Esophagus squamous epithelium (tissue), 5 donors: ENCODE results near the gene GAPDHS. TPM values are rescaled to one million over a fixed set of nuclear protein-coding genes. Genes with fewer than 3 reads are reported as not detected.
A peak's percentile ranks its signal among the peaks of the same experiment; 100 is the strongest.

Experiments
- DNase-seq: peaks from one replicate; lab custom pipeline; 2025; lab: John Stamatoyannopoulos, UW
- H3K27ac ChIP-seq, 4 donors: fragments of 200-600 bp; sonication (generic); one replicate each; pipeline ENCODE4 v1.5.1; 2016 to 2019; ENCODE audit warnings: mild to moderate bottlenecking in 1 of 4
- H3K27me3 ChIP-seq, 4 donors: fragments of 200-600 bp; sonication (generic); 1 replicate in 3 of 4; 2 replicates in 1 of 4; pipeline versions ENCODE4 v1.5.1 to v1.6.0; 2017 to 2021; ENCODE audit warnings: antibody characterized with exemption in 1 of 4
- H3K36me3 ChIP-seq, 3 donors: fragments of 200-600 bp; sonication (generic); one replicate each; pipeline ENCODE4 v1.5.1; 2016 to 2019
- H3K4me1 ChIP-seq, 3 donors: fragments of 200-600 bp; sonication (generic); one replicate each; pipeline ENCODE4 v1.5.1; 2017 to 2019
- H3K4me3 ChIP-seq, 4 donors: fragments of 200-600 bp; sonication (generic); 1 replicate in 3 of 4; 2 replicates in 1 of 4; pipeline ENCODE4 v1.5.1; 2016 to 2019; ENCODE audit warnings: mild to moderate bottlenecking in 2 of 4, moderate library complexity in 1 of 4
- H3K9me3 ChIP-seq, 3 donors: fragments of 200-600 bp; sonication (generic); one replicate each; pipeline ENCODE4 v1.5.1; 2016 to 2019
- CTCF ChIP-seq, 6 experiments: fragments of 450-650 bp in 4 of 6; fragments of 200-600 bp in 2 of 6; sonication (generic) in 2 of 6; IDR thresholded peaks; one replicate each; pipeline ENCODE4 v1.5.1; 2016 to 2019; ENCODE audit warnings: antibody characterized with exemption in 6 of 6, mild to moderate bottlenecking in 4 of 6, moderate library complexity in 4 of 6
- POLR2A ChIP-seq, 4 donors: fragments of 450-650 bp; IDR thresholded peaks; one replicate each; pipeline ENCODE4 v1.6.1; 2017; ENCODE audit warnings: antibody characterized with exemption in 4 of 4, mild to moderate bottlenecking in 4 of 4, moderate library complexity in 3 of 4
- WGBS, 2 donors: methylation state at CpG; one replicate each; pipeline ENCODE4 v1.1.5; 2018; 5-methylcytosine and 5-hydroxymethylcytosine counted together
- intact Hi-C: fragments of 100-400 bp; cut with DNase I; formaldehyde crosslinking; loops from one replicate; pipeline ENCODE4 v1.15.0; 2022
- total RNA-seq, 4 donors: library from RNA; depleted of rRNA; stranded (reverse); fragments of >200 nt; gene quantifications; one replicate each; pipeline ENCODE4 v1.1.0, GENCODE V29; 2016
- donor health status: DM: yes; HTN: yes; CAD: no.

The GAPDHS gene
- total RNA-seq, 4 donors from 2014 or later, result not detected

DNA sequence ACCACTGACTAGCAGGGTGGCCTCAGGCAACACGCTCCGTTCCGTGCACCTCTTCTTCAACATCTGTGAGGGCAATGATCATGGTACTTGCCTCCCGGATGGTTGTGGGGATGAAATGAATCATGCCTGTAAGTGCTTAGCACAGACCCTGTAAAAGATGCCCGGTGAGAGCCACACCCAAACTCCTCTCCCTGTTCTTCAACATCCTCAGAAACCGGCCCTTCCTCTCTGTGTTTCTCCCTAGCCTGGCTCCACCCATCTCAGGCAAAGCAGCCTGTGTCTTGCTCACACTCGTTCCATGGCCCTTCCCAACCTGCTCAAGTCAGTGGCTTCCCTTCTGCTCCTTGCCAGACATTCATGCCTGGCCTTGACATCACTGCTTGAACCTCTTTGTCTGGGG lies 14.0 kb upstream of the GAPDHS start:
- Histone ChIP-seq H3K36me3 (no peaks in the 10 kb centered on the region), H3K4me1 (peaks cover 0 to 18% (median 0%) of the 10 kb centered on the region in 3 donors), H3K9me3 (no peaks in the 10 kb centered on the region), H3K27ac (peak overlapping the region in 2 of 4 donors; percentile 38 to 75), H3K4me3 (no peak overlapping the region), H3K27me3 (peaks cover 0 to 22% (median 0%) of the 10 kb centered on the region in 4 donors)
- TF ChIP-seq CTCF (IDR thresholded peaks at IDR 0.05) (no peak), POLR2A (IDR thresholded peaks at IDR 0.05) (no peak)
- intact Hi-C loops, result no loop called here
- 30 to 33% methylated on average over 7 of the region's 7 CpGs for WGBS, 2 donors
- DNase-seq, result no peak

DNA sequence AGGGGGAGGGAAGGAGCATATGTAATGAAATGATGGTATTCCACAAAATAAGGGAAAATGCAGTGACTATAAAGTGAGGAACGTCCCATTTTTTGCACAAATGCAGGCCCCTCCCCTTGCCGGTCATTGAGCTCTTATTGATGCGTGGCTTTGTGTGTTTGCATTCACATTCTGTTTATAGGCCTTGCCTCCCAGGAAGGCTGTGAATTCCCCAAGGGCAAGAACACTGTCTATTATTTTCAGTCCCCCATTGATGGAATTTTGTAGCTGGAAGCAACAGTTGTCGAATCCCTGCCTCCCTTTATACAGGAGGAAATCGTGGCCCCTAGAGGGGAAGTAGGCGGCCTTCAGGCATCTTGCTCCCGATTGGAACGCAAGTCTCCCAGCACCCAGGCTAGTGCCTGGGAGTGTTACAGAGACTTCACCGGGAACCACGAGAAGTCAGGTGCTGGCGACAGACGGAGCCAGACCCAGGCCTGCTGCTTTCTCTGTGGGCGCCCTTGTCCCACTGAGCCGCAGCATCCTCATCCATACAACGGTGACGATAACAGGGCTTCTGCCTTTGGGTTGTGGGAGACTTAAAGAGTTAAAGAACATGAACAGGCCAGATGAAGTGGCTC lies 12.0 kb upstream of the GAPDHS start:
- intact Hi-C loops, result no loop called here
- no peak for TF ChIP-seq POLR2A (IDR thresholded peaks at IDR 0.05)
- TF ChIP-seq CTCF (IDR thresholded peaks at IDR 0.05), result no peak
- no peak overlapping the region for H3K4me3 ChIP-seq
- no peak for DNase-seq
- no peaks in the 10 kb centered on the region for H3K36me3 ChIP-seq
- H3K4me1 ChIP-seq, result peaks cover 0 to 16% (median 0%) of the 10 kb centered on the region in 3 donors
- no peaks in the 10 kb centered on the region for H3K9me3 ChIP-seq
- peaks cover 0 to 37% (median 0%) of the 10 kb centered on the region in 4 donors for H3K27me3 ChIP-seq
- H3K27ac ChIP-seq, result no peak overlapping the region
- 64 to 72% methylated on average over 10 to 12 of the region's 16 CpGs for WGBS, 2 donors

- Histone ChIP-seq H3K9me3 (no peaks in the 10 kb centered on the region), H3K27ac (no peak overlapping the region), H3K27me3 (peaks cover 0 to 53% (median 0%) of the 10 kb centered on the region in 4 donors), H3K36me3 (no peaks in the 10 kb centered on the region), H3K4me1 (peaks cover 0 to 27% (median 0%) of the 10 kb centered on the region in 3 donors), H3K4me3 (no peak overlapping the region)
- TF ChIP-seq CTCF (IDR thresholded peaks at IDR 0.05), result no peak
- TF ChIP-seq POLR2A (IDR thresholded peaks at IDR 0.05), result no peak
- DNase-seq, result no peak
- WGBS, 2 donors, result 69 to 77% methylated on average over 11 to 12 of the region's 12 CpGs
- intact Hi-C loops, result no loop called here
Measured at GRCh38 chr19:35522745-35523327, 10.4 kb upstream of the GAPDHS start.

- Histone ChIP-seq H3K9me3 (no peaks in the 10 kb centered on the region), H3K4me1 (peaks cover 0 to 31% (median under 1%) of the 10 kb centered on the region in 3 donors), H3K27ac (no peak overlapping the region), H3K36me3 (no peaks in the 10 kb centered on the region), H3K27me3 (peaks cover 0 to 68% (median 0%) of the 10 kb centered on the region in 4 donors), H3K4me3 (no peak overlapping the region)
- intact Hi-C loops, result no loop called here
- 31 to 41% methylated on average over 4 to 5 of the region's 11 CpGs for WGBS, 2 donors
- DNase-seq, result no peak
- TF ChIP-seq CTCF (IDR thresholded peaks at IDR 0.05) (no peak), POLR2A (IDR thresholded peaks at IDR 0.05) (no peak)
Measured at GRCh38 chr19:35524181-35524837, 8.9 kb upstream of the GAPDHS start.

- H3K4me3 ChIP-seq, result peak overlapping the region in 2 of 4 donors; percentile 26 to 27
- H3K36me3 ChIP-seq, result no peaks in the 10 kb centered on the region
- no peak for TF ChIP-seq POLR2A (IDR thresholded peaks at IDR 0.05)
- TF ChIP-seq CTCF (IDR thresholded peaks at IDR 0.05), result no peak
- no peaks in the 10 kb centered on the region for H3K9me3 ChIP-seq
- H3K27me3 ChIP-seq, result peaks cover 0 to 84% (median 0%) of the 10 kb centered on the region in 4 donors
- no peak for DNase-seq
- peaks cover 0 to 42% (median 3%) of the 10 kb centered on the region in 3 donors for H3K4me1 ChIP-seq
- 68 to 71% methylated on average over 3 to 4 of the region's 4 CpGs for WGBS, 2 donors
- intact Hi-C loops, result no loop called here
- no peak overlapping the region for H3K27ac ChIP-seq
Measured at GRCh38 chr19:35525873-35526272, 7.4 kb upstream of the GAPDHS start.
